Measurements from ENCODE around the gene ESRP2.

DNA sequence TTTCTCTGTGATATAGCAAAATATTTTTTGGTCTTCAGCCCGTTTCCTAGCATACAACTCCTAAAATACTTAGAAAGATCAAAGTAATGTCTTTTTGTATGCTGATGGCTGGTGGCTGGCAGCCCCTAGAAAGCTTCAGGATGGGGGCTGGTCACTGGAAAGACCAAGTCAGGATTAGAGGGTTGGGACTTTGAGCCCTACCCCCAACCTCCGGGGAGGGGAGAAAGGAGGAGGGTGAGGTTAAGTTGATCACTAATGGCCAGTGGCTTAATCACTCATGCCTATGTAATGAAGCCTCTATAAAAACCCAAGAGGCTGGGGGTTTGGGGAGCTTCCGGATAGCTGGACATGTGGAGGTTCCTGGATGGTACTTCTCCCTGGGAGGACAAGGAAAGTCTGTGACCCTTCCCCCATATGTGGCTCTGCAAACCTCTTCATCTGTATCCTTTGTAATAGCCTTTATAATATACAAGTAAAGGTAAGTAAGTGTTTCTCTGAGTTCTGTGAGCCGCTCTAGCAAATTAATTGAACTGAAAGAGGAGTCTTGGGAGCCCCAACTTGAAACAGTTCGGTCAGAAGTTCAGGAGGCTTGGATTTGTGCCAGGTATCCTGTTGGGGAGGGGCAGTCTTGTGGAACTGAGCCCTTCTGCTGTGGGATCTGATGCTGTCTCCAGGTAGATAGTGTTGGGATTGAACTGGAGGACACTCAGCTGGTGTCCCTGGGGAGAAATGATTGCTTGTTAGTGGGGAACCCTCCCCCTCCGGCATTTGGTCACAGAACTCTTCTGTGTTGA is 31.9 kb upstream of the ESRP2 start:
- TF ChIP-seq, protein P1, sequence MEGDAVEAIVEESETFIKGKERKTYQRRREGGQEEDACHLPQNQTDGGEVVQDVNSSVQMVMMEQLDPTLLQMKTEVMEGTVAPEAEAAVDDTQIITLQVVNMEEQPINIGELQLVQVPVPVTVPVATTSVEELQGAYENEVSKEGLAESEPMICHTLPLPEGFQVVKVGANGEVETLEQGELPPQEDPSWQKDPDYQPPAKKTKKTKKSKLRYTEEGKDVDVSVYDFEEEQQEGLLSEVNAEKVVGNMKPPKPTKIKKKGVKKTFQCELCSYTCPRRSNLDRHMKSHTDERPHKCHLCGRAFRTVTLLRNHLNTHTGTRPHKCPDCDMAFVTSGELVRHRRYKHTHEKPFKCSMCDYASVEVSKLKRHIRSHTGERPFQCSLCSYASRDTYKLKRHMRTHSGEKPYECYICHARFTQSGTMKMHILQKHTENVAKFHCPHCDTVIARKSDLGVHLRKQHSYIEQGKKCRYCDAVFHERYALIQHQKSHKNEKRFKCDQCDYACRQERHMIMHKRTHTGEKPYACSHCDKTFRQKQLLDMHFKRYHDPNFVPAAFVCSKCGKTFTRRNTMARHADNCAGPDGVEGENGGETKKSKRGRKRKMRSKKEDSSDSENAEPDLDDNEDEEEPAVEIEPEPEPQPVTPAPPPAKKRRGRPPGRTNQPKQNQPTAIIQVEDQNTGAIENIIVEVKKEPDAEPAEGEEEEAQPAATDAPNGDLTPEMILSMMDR (IDR thresholded peaks at IDR 0.05): no peak
- TF ChIP-seq POLR2A (IDR thresholded peaks at IDR 0.05): no peak

Data from stomach (tissue), 4 donors.